PFSK-1 (cell line): Measurements from ENCODE around the gene PLD5.

Source experiments
- FOXP2 ChIP-seq: optimal IDR thresholded peaks from 2 replicates; pipeline ENCODE3; 2011; ENCODE audit warnings: borderline replicate concordance, control low read depth, inconsistent platforms; ENCODE audit not compliant: insufficient read depth; ENCODE audit errors: extremely low read length, extremely low read depth
- POLR2AphosphoS5 ChIP-seq: IDR thresholded peaks from 2 replicates; pipeline ENCODE4 v1.6.1; 2012; ENCODE audit warnings: low read depth, mild to moderate bottlenecking, control low read depth, low read length, moderate library complexity
- SIN3A ChIP-seq: IDR thresholded peaks from 2 replicates; pipeline ENCODE4 v1.6.1; 2012; ENCODE audit warnings: mild to moderate bottlenecking, low read length, moderate library complexity, borderline replicate concordance; ENCODE audit not compliant: insufficient read depth
- TAF1 ChIP-seq: IDR thresholded peaks from 2 replicates; pipeline ENCODE4 v1.6.1; 2012; ENCODE audit warnings: low read length, control low read depth, borderline replicate concordance; ENCODE audit not compliant: insufficient read depth
- TF ChIP-seq, protein P1 (sequence below), 2 experiments: IDR thresholded peaks; 2 replicates each; pipeline versions ENCODE4 v1.6.1 to v1.8.0; 2011 to 2012; ENCODE audit warnings: low read depth in 2 of 2, low read length in 2 of 2, control low read depth in 1 of 2, inconsistent platforms in 1 of 2, mild to moderate bottlenecking in 1 of 2, moderate library complexity in 1 of 2; ENCODE audit not compliant: insufficient read depth in 1 of 2

The PLD5 gene

DNA sequence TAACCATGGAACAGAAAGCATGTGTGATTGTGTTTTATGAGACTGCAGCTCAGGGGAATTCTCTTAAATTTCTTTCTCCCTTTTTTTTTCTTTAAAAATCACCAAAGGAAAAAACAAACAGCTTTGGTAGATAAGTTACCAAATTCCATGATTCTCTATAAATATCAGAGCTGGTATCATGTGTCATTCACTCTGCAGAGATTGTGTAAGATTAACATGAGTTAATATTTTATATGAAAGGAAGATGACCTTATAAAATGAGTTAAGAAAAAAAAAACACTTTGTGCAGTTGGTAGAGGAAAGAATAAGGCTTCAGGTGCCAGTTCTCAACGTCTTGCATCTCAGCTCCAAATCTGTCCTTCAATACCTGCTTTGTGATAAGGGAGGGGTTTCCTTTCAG lies 287.4 kb downstream of the PLD5 start:
- TF ChIP-seq, protein P1, sequence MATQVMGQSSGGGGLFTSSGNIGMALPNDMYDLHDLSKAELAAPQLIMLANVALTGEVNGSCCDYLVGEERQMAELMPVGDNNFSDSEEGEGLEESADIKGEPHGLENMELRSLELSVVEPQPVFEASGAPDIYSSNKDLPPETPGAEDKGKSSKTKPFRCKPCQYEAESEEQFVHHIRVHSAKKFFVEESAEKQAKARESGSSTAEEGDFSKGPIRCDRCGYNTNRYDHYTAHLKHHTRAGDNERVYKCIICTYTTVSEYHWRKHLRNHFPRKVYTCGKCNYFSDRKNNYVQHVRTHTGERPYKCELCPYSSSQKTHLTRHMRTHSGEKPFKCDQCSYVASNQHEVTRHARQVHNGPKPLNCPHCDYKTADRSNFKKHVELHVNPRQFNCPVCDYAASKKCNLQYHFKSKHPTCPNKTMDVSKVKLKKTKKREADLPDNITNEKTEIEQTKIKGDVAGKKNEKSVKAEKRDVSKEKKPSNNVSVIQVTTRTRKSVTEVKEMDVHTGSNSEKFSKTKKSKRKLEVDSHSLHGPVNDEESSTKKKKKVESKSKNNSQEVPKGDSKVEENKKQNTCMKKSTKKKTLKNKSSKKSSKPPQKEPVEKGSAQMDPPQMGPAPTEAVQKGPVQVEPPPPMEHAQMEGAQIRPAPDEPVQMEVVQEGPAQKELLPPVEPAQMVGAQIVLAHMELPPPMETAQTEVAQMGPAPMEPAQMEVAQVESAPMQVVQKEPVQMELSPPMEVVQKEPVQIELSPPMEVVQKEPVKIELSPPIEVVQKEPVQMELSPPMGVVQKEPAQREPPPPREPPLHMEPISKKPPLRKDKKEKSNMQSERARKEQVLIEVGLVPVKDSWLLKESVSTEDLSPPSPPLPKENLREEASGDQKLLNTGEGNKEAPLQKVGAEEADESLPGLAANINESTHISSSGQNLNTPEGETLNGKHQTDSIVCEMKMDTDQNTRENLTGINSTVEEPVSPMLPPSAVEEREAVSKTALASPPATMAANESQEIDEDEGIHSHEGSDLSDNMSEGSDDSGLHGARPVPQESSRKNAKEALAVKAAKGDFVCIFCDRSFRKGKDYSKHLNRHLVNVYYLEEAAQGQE (IDR thresholded peaks at IDR 0.05; ENCODE audit: insufficient read depth in 1 of 2, low read depth in 2 of 2, low read length in 2 of 2) = no peak
- TF ChIP-seq FOXP2 (no peak), POLR2AphosphoS5 (no peak), TAF1 (no peak), SIN3A (no peak)

DNA sequence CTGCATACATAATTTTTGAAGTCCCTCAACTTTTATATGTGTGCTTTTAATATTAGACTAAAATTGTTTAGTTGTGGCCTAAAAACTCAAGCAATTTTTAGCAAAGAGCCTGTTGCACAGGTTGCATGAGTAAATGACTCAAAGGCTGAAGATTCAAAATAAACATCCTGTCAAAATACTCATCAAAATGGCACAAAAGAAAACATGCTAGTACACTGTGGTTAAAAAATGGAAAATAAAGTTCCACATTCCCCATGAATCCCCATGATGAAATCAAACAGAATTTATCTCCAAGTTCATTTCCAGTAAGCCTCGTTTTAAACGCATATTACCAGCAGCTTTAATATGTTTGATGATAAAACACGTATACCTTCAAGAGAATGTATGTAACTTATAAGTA lies 295.5 kb downstream of the PLD5 start:
- TF ChIP-seq, protein P1 (IDR thresholded peaks at IDR 0.05; ENCODE audit: insufficient read depth in 1 of 2, low read depth in 2 of 2, low read length in 2 of 2) = no peak
- TF ChIP-seq FOXP2 (no peak), TAF1 (no peak), POLR2AphosphoS5 (no peak), SIN3A (no peak)

DNA sequence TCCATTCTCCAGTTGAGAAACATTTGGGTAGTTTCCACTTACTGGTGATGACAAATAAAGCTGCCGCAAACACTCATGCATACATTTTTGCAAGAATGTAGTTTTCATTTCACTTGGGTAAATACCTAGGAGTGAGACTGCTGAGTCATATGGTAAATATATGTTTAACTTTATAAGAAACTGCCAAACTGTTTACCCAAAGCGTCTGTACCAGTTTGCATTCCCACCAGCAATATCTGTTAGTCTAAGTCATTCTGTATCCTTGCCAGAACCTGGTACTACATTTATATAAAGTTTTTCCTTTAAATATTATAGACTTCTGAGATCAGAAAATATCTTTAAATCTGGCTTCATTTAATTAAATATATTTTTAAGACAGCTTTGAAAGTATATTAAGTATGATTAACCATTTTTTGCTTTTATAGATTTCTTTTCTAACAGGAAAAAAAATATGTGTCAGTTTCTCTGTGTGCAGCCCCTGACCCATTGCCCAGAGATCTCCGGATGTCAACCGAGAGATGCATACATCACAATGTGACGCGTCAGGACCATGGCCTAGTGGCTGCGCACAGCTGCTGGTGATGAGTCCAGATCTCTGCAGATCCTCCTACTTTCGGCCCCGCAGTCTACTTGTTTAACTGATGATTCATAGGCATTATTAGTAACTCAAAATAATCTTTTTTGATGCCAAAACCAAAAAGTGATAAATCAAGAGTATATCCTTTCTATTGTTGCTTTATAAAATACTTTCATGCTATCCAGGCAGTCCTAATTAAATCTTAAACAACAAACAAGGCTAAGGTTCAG lies 298.5 kb downstream of the PLD5 start:
- TF ChIP-seq SIN3A (no peak), TAF1 (no peak), FOXP2 (no peak), POLR2AphosphoS5 (no peak)
- TF ChIP-seq, protein P1 (IDR thresholded peaks at IDR 0.05; ENCODE audit: insufficient read depth in 1 of 2, low read depth in 2 of 2, low read length in 2 of 2) = no peak

- no peak for TF ChIP-seq TAF1
- TF ChIP-seq FOXP2 = no peak
- TF ChIP-seq, protein P1 (IDR thresholded peaks at IDR 0.05; ENCODE audit: insufficient read depth in 1 of 2, low read depth in 2 of 2, low read length in 2 of 2) = no peak
- TF ChIP-seq POLR2AphosphoS5 = no peak
- no peak for TF ChIP-seq SIN3A
Measured at GRCh38 chr1:242224461-242224860, 300.0 kb downstream of the PLD5 start.
